Measurements from ENCODE around the gene SULF2.

The SULF2 gene

GRCh38 chr20:47668313-47669151 lies 116.7 kb downstream of the SULF2 start:
- DNase-seq (ENCODE audit: low spot score), result no peak

GRCh38 chr20:47667531-47668312 lies 117.6 kb downstream of the SULF2 start:
- no peak for DNase-seq (ENCODE audit: low spot score)

GRCh38 chr20:47667086-47667485 lies 118.2 kb downstream of the SULF2 start:
- no peak for DNase-seq (ENCODE audit: low spot score)

GRCh38 chr20:47666304-47666703 lies 119.0 kb downstream of the SULF2 start:
- no peak for DNase-seq (ENCODE audit: low spot score)

- no peak for DNase-seq (ENCODE audit: low spot score)
Measured at GRCh38 chr20:47665221-47665991, 119.9 kb downstream of the SULF2 start.

GRCh38 chr20:47664744-47665143 lies 120.5 kb downstream of the SULF2 start:
- no peak for DNase-seq (ENCODE audit: low spot score)

GRCh38 chr20:47664068-47664437 lies 121.2 kb downstream of the SULF2 start:
- DNase-seq (ENCODE audit: low spot score), result no peak

- DNase-seq (ENCODE audit: low spot score), result peak; percentile 92
Measured at GRCh38 chr20:47663354-47664067, 121.8 kb downstream of the SULF2 start.

GRCh38 chr20:47662483-47663353 lies 122.6 kb downstream of the SULF2 start:
- no peak for DNase-seq (ENCODE audit: low spot score)

GRCh38 chr20:47661714-47662113 lies 123.6 kb downstream of the SULF2 start:
- DNase-seq (ENCODE audit: low spot score), result no peak

GRCh38 chr20:47660983-47661700 lies 124.1 kb downstream of the SULF2 start:
- DNase-seq (ENCODE audit: low spot score), result no peak

- DNase-seq (ENCODE audit: low spot score), result no peak
Measured at GRCh38 chr20:47660602-47660905, 124.7 kb downstream of the SULF2 start.

GRCh38 chr20:47659904-47660601 lies 125.2 kb downstream of the SULF2 start:
- DNase-seq (ENCODE audit: low spot score), result no peak

GRCh38 chr20:47656318-47656717 lies 129.0 kb downstream of the SULF2 start:
- DNase-seq (ENCODE audit: low spot score), result no peak

- DNase-seq (ENCODE audit: low spot score), result no peak
Measured at GRCh38 chr20:47655635-47656034, 129.6 kb downstream of the SULF2 start.

- DNase-seq (ENCODE audit: low spot score), result no peak
Measured at GRCh38 chr20:47654370-47654769, 130.9 kb downstream of the SULF2 start.

GRCh38 chr20:47653869-47654268 lies 131.4 kb downstream of the SULF2 start:
- no peak for DNase-seq (ENCODE audit: low spot score)

- DNase-seq (ENCODE audit: low spot score), result no peak
Measured at GRCh38 chr20:47652794-47653193, 132.5 kb downstream of the SULF2 start.

- no peak for DNase-seq (ENCODE audit: low spot score)
Measured at GRCh38 chr20:47652301-47652700, 133.0 kb downstream of the SULF2 start.

- DNase-seq (ENCODE audit: low spot score), result no peak
Measured at GRCh38 chr20:47648943-47649342, 136.3 kb downstream of the SULF2 start.
